Keratinocyte (primary cell): ENCODE data around the gene OR10A2.

Experiments used
- EZH2 ChIP-seq: IDR thresholded peaks from one replicate; pipeline ENCODE4 v1.6.1; 2012; ENCODE audit warnings: inconsistent platforms, mild to moderate bottlenecking, low read length, moderate library complexity
- TF ChIP-seq, protein P1 (sequence below), 3 experiments: IDR thresholded peaks in 1 of 3; conservative IDR thresholded peaks in 1 of 3; optimal IDR thresholded peaks in 1 of 3; 2 replicates in 2 of 3; 3 replicates in 1 of 3; pipeline versions ENCODE3 to v1.5.1; 2011; ENCODE audit warnings: low read length in 3 of 3, mild to moderate bottlenecking in 3 of 3, moderate library complexity in 2 of 3, control low read depth in 1 of 3, inconsistent platforms in 1 of 3; ENCODE audit not compliant: insufficient read depth in 2 of 3; ENCODE audit errors: extremely low read depth in 1 of 3

DNA sequence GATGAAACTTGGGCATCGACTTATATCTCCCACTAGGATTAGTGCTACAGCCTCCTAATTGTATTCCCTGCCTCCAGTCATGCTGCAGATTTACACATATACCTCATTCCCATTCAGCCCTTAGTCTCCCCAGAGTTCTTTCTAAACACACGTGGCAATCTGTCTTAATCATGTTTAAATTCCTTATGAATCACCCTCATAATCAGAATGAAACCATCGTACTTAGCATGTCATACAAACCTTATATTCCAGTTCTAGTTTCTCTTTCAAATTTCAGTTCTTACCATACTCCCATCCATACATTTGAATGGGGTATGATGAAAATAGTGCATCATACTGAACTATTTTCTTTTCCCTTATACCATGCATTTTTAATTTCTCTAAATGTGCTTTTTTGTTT, 6.0 kb upstream of the OR10A2 start:
- TF ChIP-seq, protein P1, sequence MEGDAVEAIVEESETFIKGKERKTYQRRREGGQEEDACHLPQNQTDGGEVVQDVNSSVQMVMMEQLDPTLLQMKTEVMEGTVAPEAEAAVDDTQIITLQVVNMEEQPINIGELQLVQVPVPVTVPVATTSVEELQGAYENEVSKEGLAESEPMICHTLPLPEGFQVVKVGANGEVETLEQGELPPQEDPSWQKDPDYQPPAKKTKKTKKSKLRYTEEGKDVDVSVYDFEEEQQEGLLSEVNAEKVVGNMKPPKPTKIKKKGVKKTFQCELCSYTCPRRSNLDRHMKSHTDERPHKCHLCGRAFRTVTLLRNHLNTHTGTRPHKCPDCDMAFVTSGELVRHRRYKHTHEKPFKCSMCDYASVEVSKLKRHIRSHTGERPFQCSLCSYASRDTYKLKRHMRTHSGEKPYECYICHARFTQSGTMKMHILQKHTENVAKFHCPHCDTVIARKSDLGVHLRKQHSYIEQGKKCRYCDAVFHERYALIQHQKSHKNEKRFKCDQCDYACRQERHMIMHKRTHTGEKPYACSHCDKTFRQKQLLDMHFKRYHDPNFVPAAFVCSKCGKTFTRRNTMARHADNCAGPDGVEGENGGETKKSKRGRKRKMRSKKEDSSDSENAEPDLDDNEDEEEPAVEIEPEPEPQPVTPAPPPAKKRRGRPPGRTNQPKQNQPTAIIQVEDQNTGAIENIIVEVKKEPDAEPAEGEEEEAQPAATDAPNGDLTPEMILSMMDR (optimal IDR thresholded peaks at IDR 0.05 in 1 of 3, IDR thresholded peaks at IDR 0.05 in 1 of 3, conservative IDR thresholded peaks at IDR 0.05 in 1 of 3; ENCODE audit: extremely low read depth in 1 of 3, insufficient read depth in 2 of 3, low read length in 3 of 3) = no peak
- no peak for TF ChIP-seq EZH2
